ENCODE measurements around the gene SAMD3.

- TF ChIP-seq CTCF (IDR thresholded peaks at IDR 0.05; ENCODE audit: insufficient read depth, low read depth, low read length): no peak
- no peak for TF ChIP-seq EZH2 (IDR thresholded peaks at IDR 0.05; ENCODE audit: insufficient read depth, low read length)
Observed at GRCh38 chr6:130162421-130162820, 60.3 kb downstream of the SAMD3 start.
